Neutrophil (primary cell): Measurements from ENCODE around the gene FKRP.
"Not testable (repeated sequence)": the region's sequence is repeated elsewhere in the genome, so short reads cannot be mapped to it uniquely, and the experiment has no call there.

Experiments used
- H3K27ac ChIP-seq: fragments of 200-600 bp; sonication (generic); 2 replicates; pipeline ENCODE4 v1.5.1; 2016; ENCODE audit warnings: mild to moderate bottlenecking, moderate library complexity
- H3K27me3 ChIP-seq: fragments of 200-600 bp; sonication (generic); 2 replicates; pipeline ENCODE4 v1.6.0; 2016; ENCODE audit warnings: mild to moderate bottlenecking
- H3K36me3 ChIP-seq: fragments of 200-600 bp; sonication (generic); 2 replicates; pipeline ENCODE4 v1.5.1; 2017
- H3K4me1 ChIP-seq, 2 experiments: fragments of 200-600 bp in 1 of 2; sonication (generic) in 1 of 2; 1 replicate in 1 of 2; 2 replicates in 1 of 2; pipeline versions ENCODE4 v1.5.1 to v1.6.1; 2013 to 2016; ENCODE audit warnings: low read depth in 1 of 2, low read length in 1 of 2, mild to moderate bottlenecking in 1 of 2, moderate library complexity in 1 of 2; ENCODE audit not compliant: control insufficient read depth in 1 of 2, insufficient read depth in 1 of 2
- H3K4me3 ChIP-seq, 2 experiments: fragments of 200-600 bp in 1 of 2; sonication (generic) in 1 of 2; 1 replicate in 1 of 2; 2 replicates in 1 of 2; pipeline ENCODE4 v1.5.1; 2013 to 2016; ENCODE audit warnings: low read depth in 1 of 2, low read length in 1 of 2, mild to moderate bottlenecking in 1 of 2, moderate library complexity in 1 of 2
- H3K9me3 ChIP-seq: fragments of 200-600 bp; sonication (generic); 2 replicates; pipeline ENCODE4 v1.5.1; 2016
- CTCF ChIP-seq: fragments of 200-600 bp; sonication (generic); IDR thresholded peaks from 2 replicates; pipeline ENCODE4 v1.5.1; 2016; ENCODE audit warnings: antibody characterized with exemption

The FKRP gene

GRCh38 chr19:46759206-46759605 is 13.3 kb downstream of the FKRP start:
- Histone ChIP-seq H3K9me3 (no peaks in the 10 kb centered on the region), H3K27me3 (no peaks in the 10 kb centered on the region), H3K27ac (no peak overlapping the region)

GRCh38 chr19:46759817-46760333 is 14.0 kb downstream of the FKRP start:
- Histone ChIP-seq H3K9me3 (no peaks in the 10 kb centered on the region), H3K27me3 (no peaks in the 10 kb centered on the region), H3K27ac (no peak overlapping the region), H3K36me3 (peaks cover 7% of the 10 kb centered on the region), H3K4me3 (no peak overlapping the region), H3K4me1 (peaks cover 0 to 5% of the 10 kb centered on the region in 2 experiments)
- no peak for TF ChIP-seq CTCF

More at GRCh38 chr19:46759206-46759605, 13.3 kb downstream of the FKRP start:
- peaks cover 0 to 5% of the 10 kb centered on the region in 2 experiments for H3K4me1 ChIP-seq
- no peak for TF ChIP-seq CTCF
- H3K4me3 ChIP-seq: no peak overlapping the region
- peaks cover 7% of the 10 kb centered on the region for H3K36me3 ChIP-seq

- Histone ChIP-seq H3K4me3 (no peak overlapping the region), H3K27me3 (no peaks in the 10 kb centered on the region), H3K36me3 (peaks cover 7% of the 10 kb centered on the region), H3K9me3 (no peaks in the 10 kb centered on the region), H3K4me1 (peaks cover 0 to under 1% of the 10 kb centered on the region in 2 experiments), H3K27ac (no peak overlapping the region)
- no peak for TF ChIP-seq CTCF
These were observed 14.5 kb downstream of the FKRP start for GRCh38 chr19:46760363-46760762.

GRCh38 chr19:46760897-46761296 is 15.0 kb downstream of the FKRP start:
- not testable (repeated sequence) for H3K36me3 ChIP-seq, H3K4me1 ChIP-seq, H3K27me3 ChIP-seq, H3K9me3 ChIP-seq, H3K4me3 ChIP-seq, H3K27ac ChIP-seq

GRCh38 chr19:46761418-46761831 is 15.6 kb downstream of the FKRP start:
- H3K36me3 ChIP-seq: peaks cover 4% of the 10 kb centered on the region
- H3K4me3 ChIP-seq: no peak overlapping the region
- no peaks in the 10 kb centered on the region for H3K27me3 ChIP-seq
- H3K27ac ChIP-seq: no peak overlapping the region
- H3K9me3 ChIP-seq: no peaks in the 10 kb centered on the region
- TF ChIP-seq CTCF: no peak
- no peaks in the 10 kb centered on the region for H3K4me1 ChIP-seq

GRCh38 chr19:46762245-46762890 is 16.5 kb downstream of the FKRP start:
- Histone ChIP-seq H3K36me3 (no peaks in the 10 kb centered on the region), H3K27ac (no peak overlapping the region), H3K9me3 (no peaks in the 10 kb centered on the region), H3K4me3 (no peak overlapping the region), H3K27me3 (no peaks in the 10 kb centered on the region), H3K4me1 (no peaks in the 10 kb centered on the region)
- no peak for TF ChIP-seq CTCF
